Activated T-cell treated with anti-CD3 and anti-CD28 coated beads, Interleukin-2, amount 50 U/mL, for 24 hours (primary cell): Measurements from ENCODE around the gene CD151.

ENCODE experiments used
- DNase-seq: peaks from one replicate; pipeline ENCODE4 v3.0.0-alpha.2; 2020
- H3K27ac Mint-ChIP-seq: 2 replicates; pipeline ENCODE4 v1.8.0; 2020; ENCODE audit warnings: mild to moderate bottlenecking, mixed read lengths
- H3K27me3 Mint-ChIP-seq: 2 replicates; pipeline ENCODE4 v1.8.0; 2020; ENCODE audit warnings: mixed read lengths
- H3K36me3 Mint-ChIP-seq: 2 replicates; pipeline ENCODE4 v1.8.0; 2020; ENCODE audit warnings: low read depth, mixed read lengths
- H3K4me1 Mint-ChIP-seq: 2 replicates; pipeline ENCODE4 v1.8.0; 2020; ENCODE audit warnings: low read depth, mixed read lengths
- H3K4me3 Mint-ChIP-seq: 2 replicates; pipeline ENCODE4 v1.8.0; 2020; ENCODE audit warnings: mild to moderate bottlenecking, moderate library complexity, mixed read lengths
- H3K9me3 Mint-ChIP-seq: 2 replicates; pipeline ENCODE4 v1.8.0; 2020; ENCODE audit warnings: mixed read lengths

Gene CD151

DNA sequence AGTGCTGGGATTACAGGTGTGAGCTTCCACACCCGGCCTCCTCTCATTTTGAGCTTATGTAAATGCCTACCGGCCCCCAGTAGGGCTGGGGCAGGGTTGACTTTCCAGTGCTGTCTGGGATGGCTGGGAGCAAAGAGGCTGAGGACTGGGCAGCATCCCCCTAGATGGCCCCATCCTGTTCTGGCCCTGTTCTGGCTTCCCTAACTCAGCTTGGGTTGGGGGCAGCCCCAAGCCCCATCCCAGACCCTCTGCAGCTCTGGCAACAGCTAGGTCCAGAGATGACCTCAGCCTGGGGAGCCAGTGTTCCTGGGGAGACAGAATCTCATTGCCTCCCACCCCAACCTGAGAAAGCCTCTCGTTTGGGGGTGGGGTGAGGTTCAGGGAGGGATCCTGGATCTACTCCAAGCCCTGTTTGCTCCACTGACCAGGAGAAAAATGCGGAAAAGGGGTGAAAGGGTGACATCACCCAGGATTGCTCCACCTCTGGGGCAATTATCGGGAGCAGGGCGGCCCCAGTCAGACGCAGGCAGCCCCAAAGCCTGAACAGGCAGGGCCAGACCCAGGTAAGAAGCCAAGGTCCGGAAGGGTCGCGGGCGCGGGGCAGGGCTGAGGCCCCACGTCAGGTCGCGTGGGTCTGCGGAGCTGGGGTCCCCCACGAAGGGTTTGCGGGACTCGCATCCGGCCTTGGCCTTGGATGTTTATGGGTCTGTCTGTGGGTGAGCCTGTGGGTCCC lies 14.2 kb upstream of the CD151 start, which contains the start of gene PNPLA2:
Gene PNPLA2 (plus strand): TSS at position 519 of the 733 bp plus-strand sequence. CDS start 805 bp downstream, outside the sequence.
- Mint-ChIP-seq H3K27ac (peak within 1 kb of the TSS; percentile 85), H3K36me3 (peaks cover 38% of the 10 kb centered on the region), H3K27me3 (no peaks in the 10 kb centered on the region), H3K9me3 (no peaks in the 10 kb centered on the region), H3K4me1 (peaks cover 23% of the 10 kb centered on the region), H3K4me3 (peak within 1 kb of the TSS; percentile 80)
- no peak for DNase-seq

GRCh38 chr11:819129-819931 lies 13.4 kb upstream of the CD151 start:
- Mint-ChIP-seq H3K4me1 (peaks cover 20% of the 10 kb centered on the region), H3K4me3 (peak overlapping the region; percentile 80), H3K36me3 (peaks cover 34% of the 10 kb centered on the region), H3K27me3 (no peaks in the 10 kb centered on the region), H3K27ac (peak overlapping the region; percentile 78), H3K9me3 (no peaks in the 10 kb centered on the region)
- peak; percentile 92 for DNase-seq

DNA sequence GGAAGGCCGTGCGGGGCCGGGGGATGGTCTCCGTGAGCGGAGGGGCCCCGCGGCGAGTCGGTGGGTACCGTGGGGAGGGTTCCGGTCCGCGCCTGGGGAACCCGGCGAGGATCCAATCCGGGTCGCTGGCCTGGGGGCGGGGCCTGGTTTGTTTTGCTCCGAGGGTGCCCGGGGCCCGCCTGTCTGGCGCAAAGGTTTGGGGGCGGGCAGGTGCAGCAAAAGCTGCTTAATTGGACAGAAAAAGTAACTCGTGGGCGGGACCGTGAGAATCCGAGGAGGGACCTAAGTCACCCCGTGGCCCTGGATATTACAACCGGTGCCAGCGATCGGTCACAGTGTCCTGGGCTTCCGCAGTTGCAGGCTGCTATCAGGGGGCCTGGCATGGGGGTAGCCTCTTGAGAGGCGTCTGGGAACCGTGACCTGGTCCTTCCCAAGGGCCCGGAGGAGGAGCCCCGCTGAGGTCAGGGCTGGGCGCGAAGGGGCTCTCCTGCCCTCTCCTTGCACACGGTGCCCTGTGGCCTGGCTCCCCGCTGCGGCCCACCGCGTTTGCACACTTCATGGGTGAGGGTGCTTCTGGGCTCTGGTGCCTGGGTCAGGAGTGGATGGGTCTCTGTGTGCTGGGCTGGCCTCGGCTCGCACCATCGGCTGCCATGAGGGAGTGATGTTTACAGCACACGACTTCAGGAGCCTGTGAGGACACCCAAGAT lies 12.7 kb upstream of the CD151 start:
- no peaks in the 10 kb centered on the region for H3K27me3 Mint-ChIP-seq
- peak overlapping the region; percentile 80 for H3K4me3 Mint-ChIP-seq
- peaks cover 20% of the 10 kb centered on the region for H3K4me1 Mint-ChIP-seq
- H3K36me3 Mint-ChIP-seq, result peaks cover 31% of the 10 kb centered on the region
- H3K27ac Mint-ChIP-seq, result peak overlapping the region; percentile 78
- peak; percentile 90 for DNase-seq
- no peaks in the 10 kb centered on the region for H3K9me3 Mint-ChIP-seq

- H3K4me3 Mint-ChIP-seq, result peak overlapping the region; percentile 80
- no peaks in the 10 kb centered on the region for H3K27me3 Mint-ChIP-seq
- no peak for DNase-seq
- peak overlapping the region; percentile 76 for H3K27ac Mint-ChIP-seq
- H3K4me1 Mint-ChIP-seq, result peaks cover 20% of the 10 kb centered on the region
- peaks cover 32% of the 10 kb centered on the region for H3K36me3 Mint-ChIP-seq
- no peaks in the 10 kb centered on the region for H3K9me3 Mint-ChIP-seq
Observed at GRCh38 chr11:820655-821511, 11.9 kb upstream of the CD151 start.

DNA sequence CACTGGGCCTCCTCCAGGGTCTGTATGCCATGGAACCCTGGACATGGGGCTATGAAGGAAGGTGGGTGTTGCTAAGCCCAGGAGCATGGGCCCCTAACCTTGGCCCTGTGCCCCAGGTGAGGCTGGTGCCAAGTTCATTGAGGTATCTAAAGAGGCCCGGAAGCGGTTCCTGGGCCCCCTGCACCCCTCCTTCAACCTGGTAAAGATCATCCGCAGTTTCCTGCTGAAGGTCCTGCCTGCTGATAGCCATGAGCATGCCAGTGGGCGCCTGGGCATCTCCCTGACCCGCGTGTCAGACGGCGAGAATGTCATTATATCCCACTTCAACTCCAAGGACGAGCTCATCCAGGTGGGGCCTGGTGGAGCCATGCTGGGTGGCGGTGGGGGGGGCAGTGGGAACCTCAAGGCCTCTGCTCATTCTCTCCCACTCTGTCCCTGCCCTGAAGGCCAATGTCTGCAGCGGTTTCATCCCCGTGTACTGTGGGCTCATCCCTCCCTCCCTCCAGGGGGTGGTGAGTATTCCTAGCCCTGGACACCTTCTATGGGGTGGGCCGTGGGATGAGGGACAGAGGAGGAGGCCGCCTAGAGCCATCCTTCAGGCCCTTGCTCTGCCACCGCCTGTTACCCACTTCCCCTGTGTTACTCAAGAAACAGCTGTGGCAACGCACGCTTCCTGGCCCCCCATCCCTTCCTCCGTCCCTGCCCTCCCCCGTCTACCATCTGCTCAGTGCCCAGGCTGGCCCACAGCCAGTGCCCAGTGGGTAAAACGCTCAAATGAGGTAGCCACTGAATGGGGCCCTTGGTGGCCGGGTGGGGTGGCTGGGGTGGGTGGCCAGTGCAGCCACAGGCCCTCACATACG lies 11.0 kb upstream of the CD151 start:
- Mint-ChIP-seq H3K4me1 (peaks cover 25% of the 10 kb centered on the region), H3K9me3 (no peaks in the 10 kb centered on the region), H3K4me3 (peak overlapping the region; percentile 80), H3K36me3 (peaks cover 26% of the 10 kb centered on the region), H3K27ac (no peak overlapping the region), H3K27me3 (peaks cover 4% of the 10 kb centered on the region)
- DNase-seq, result no peak

DNA sequence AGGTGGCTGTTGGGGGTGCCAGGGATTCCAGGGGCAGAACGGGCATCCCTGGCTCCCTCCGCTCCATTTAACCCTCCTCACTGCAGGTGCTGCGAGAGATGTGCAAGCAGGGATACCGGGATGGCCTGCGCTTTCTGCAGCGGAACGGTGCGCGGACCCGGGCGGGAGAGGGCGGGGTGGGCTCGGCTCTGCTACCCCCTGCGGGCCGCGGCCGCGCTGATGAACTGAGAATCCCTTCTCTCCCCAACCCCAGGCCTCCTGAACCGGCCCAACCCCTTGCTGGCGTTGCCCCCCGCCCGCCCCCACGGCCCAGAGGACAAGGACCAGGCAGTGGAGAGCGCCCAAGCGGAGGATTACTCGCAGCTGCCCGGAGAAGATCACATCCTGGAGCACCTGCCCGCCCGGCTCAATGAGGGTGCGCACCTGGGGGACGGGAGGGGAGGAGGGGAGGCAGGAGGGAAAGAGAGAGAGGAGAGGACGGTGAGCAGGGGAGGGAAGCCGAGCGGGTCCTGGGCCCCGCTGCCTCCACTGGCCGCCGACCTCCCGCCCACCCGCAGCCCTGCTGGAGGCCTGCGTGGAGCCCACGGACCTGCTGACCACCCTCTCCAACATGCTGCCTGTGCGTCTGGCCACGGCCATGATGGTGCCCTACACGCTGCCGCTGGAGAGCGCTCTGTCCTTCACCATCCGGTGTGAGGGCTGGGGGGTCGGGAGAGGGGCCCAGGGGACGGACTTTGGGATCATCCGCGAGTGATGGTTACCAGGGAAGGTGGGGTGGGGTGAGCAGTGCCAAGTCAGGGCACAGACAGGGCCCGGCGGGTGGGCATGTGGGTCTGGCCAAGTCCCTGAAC lies 9.1 kb upstream of the CD151 start:
- no peaks in the 10 kb centered on the region for H3K9me3 Mint-ChIP-seq
- no peak overlapping the region for H3K4me3 Mint-ChIP-seq
- peaks cover 31% of the 10 kb centered on the region for H3K4me1 Mint-ChIP-seq
- no peak for DNase-seq
- peak overlapping the region; percentile 11 for H3K27ac Mint-ChIP-seq
- H3K36me3 Mint-ChIP-seq, result peaks cover 26% of the 10 kb centered on the region
- peaks cover 17% of the 10 kb centered on the region for H3K27me3 Mint-ChIP-seq

DNA sequence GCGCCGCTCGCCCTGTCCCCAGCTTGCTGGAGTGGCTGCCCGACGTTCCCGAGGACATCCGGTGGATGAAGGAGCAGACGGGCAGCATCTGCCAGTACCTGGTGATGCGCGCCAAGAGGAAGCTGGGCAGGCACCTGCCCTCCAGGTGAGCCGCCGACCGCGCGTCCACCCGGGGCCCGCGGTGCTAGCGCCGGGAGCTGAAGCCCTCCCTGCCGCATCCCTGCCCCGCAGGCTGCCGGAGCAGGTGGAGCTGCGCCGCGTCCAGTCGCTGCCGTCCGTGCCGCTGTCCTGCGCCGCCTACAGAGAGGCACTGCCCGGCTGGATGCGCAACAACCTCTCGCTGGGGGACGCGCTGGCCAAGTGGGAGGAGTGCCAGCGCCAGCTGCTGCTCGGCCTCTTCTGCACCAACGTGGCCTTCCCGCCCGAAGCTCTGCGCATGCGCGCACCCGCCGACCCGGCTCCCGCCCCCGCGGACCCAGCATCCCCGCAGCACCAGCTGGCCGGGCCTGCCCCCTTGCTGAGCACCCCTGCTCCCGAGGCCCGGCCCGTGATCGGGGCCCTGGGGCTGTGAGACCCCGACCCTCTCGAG lies 8.4 kb upstream of the CD151 start:
- Mint-ChIP-seq H3K27ac (no peak overlapping the region), H3K36me3 (peaks cover 26% of the 10 kb centered on the region), H3K27me3 (peaks cover 24% of the 10 kb centered on the region), H3K9me3 (no peaks in the 10 kb centered on the region), H3K4me3 (no peak overlapping the region), H3K4me1 (peaks cover 37% of the 10 kb centered on the region)
- DNase-seq, result no peak

DNA sequence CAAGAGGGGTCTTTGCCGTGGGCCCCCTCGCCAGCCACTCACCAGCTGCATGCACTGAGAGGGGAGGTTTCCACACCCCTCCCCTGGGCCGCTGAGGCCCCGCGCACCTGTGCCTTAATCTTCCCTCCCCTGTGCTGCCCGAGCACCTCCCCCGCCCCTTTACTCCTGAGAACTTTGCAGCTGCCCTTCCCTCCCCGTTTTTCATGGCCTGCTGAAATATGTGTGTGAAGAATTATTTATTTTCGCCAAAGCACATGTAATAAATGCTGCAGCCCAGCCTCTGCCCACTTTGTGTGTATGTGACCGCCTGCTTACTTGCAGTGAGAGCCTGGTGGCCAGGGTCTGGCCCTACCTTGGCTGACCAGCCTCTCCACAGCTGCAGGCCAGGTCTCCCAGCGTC lies 7.8 kb upstream of the CD151 start:
- H3K4me1 Mint-ChIP-seq, result peaks cover 42% of the 10 kb centered on the region
- no peak for DNase-seq
- H3K27ac Mint-ChIP-seq, result no peak overlapping the region
- H3K27me3 Mint-ChIP-seq, result peaks cover 30% of the 10 kb centered on the region
- H3K36me3 Mint-ChIP-seq, result peaks cover 26% of the 10 kb centered on the region
- no peaks in the 10 kb centered on the region for H3K9me3 Mint-ChIP-seq
- no peak overlapping the region for H3K4me3 Mint-ChIP-seq

DNA sequence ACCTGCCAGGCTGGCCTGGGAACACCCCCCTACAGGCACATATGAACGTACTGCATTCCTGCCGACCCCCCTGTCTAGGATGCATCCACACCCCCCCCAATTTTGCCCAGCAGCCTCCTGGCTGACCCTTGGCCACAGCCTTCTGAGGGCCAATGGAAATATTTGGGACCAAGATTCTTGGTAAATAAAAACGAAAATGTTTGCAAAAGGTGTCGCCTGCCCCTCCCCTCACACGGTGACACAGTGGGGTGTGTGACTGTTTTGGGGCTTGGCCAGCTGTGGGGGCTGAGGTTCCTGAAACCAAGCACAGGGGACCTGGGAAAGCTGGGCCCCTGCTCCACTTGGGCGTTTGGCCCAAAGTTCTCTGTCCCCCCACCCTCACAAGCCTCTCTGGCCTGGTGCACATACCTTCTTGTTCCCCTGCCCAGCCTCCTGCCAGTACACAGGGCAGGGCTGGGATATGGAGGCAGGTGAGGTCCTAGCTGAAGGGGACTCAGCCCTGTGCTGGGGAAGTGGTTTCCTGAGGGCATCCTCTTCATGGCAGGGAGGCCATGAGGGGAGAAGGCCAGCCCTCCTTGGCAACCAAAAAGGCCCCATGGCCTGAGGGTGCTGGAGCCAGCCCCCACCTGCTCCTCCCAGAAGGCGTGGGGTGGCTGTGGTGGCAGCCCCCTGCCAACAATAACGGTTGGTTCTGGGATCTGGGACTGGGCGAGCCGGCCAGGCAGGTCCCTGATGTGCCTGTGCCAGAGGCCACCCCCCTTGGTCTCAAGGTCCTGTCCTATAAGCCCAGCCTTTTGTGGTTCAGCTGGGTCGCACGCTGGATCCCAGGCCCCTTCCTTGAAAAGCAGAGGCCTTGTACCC lies 7.2 kb upstream of the CD151 start:
- no peaks in the 10 kb centered on the region for H3K9me3 Mint-ChIP-seq
- H3K4me3 Mint-ChIP-seq, result no peak overlapping the region
- peaks cover 26% of the 10 kb centered on the region for H3K36me3 Mint-ChIP-seq
- H3K27me3 Mint-ChIP-seq, result peaks cover 36% of the 10 kb centered on the region
- no peak overlapping the region for H3K27ac Mint-ChIP-seq
- DNase-seq, result no peak
- H3K4me1 Mint-ChIP-seq, result peaks cover 43% of the 10 kb centered on the region

GRCh38 chr11:826227-826621 lies 6.5 kb upstream of the CD151 start:
- peaks cover 41% of the 10 kb centered on the region for H3K27me3 Mint-ChIP-seq
- peak overlapping the region; percentile 64 for H3K4me3 Mint-ChIP-seq
- DNase-seq, result no peak
- H3K36me3 Mint-ChIP-seq, result peaks cover 26% of the 10 kb centered on the region
- no peaks in the 10 kb centered on the region for H3K9me3 Mint-ChIP-seq
- H3K27ac Mint-ChIP-seq, result no peak overlapping the region
- peaks cover 40% of the 10 kb centered on the region for H3K4me1 Mint-ChIP-seq

DNA sequence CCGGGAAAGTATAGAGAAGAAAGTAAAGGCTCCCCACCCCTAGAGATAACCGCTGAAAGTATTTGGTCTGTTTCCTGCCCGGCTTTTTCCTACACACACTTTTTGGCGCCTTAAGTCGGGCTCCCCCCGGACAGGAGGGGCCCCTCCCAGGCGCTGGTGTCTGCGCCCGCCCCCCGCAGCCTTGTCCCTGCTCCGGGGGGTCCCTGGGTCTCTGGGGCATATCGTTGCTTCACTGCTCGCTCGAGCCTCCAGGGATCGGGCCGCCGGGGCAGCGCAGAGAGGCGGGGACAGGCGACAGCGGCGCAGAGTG lies 6.0 kb upstream of the CD151 start:
- Mint-ChIP-seq H3K27ac (no peak overlapping the region), H3K4me3 (peak overlapping the region; percentile 64), H3K4me1 (peaks cover 39% of the 10 kb centered on the region), H3K36me3 (peaks cover 26% of the 10 kb centered on the region), H3K27me3 (peaks cover 46% of the 10 kb centered on the region), H3K9me3 (no peaks in the 10 kb centered on the region)
- DNase-seq, result no peak
